GM23338 (cell line): ENCODE data around the gene RARG. TPM values are rescaled to one million over a fixed set of nuclear protein-coding genes. Genes with fewer than 3 reads are reported as not detected.

Experiments
- CREB1 ChIP-seq: fragments of 250-450 bp; sonication (Bioruptor Pico); IDR thresholded peaks from 2 replicates; pipeline ENCODE4 v1.5.0; 2020; ENCODE audit warnings: low read depth, mild to moderate bottlenecking, moderate library complexity
- JUNB ChIP-seq: IDR thresholded peaks from one replicate; pipeline ENCODE4 v1.6.1; 2016; ENCODE audit warnings: antibody characterized with exemption; ENCODE audit not compliant: unreplicated experiment
- NANOG ChIP-seq: IDR thresholded peaks from 2 replicates; pipeline ENCODE4 v1.6.1; 2016; ENCODE audit warnings: antibody characterized with exemption, borderline replicate concordance
- ZNF114 ChIP-seq: fragments of 250-450 bp; sonication (Bioruptor Pico); IDR thresholded peaks from 2 replicates; pipeline ENCODE4 v1.5.0; 2020; ENCODE audit warnings: mild to moderate bottlenecking, moderate library complexity
- polyA plus RNA-seq: library from polyadenylated mRNA; unstranded; fragments of >200 nt; fragmentation: Nextera tagmentation; extraction: Ambion mirVana; gene quantifications from 2 replicates; pipeline ENCODE4 v1.2.1, GENCODE V29; 2016
- total RNA-seq: library from RNA; depleted of rRNA; stranded (reverse); fragments of >200 nt; shearing (Covaris generic); gene quantifications from 2 replicates; pipeline ENCODE4 v1.2.3, GENCODE V29; 2014
- TF ChIP-seq, protein P1 (sequence below): fragments of 250-450 bp; sonication (Bioruptor Pico); IDR thresholded peaks from 2 replicates; pipeline ENCODE4 v1.5.0; 2020; ENCODE audit warnings: mild to moderate bottlenecking, moderate library complexity
- TF ChIP-seq, protein P2 (sequence below): IDR thresholded peaks from 2 replicates; pipeline ENCODE4 v1.6.1; 2016; ENCODE audit warnings: antibody characterized with exemption
- TF ChIP-seq, protein P3 (sequence below): IDR thresholded peaks from one replicate; pipeline ENCODE4 v1.6.1; 2018; ENCODE audit warnings: antibody characterized with exemption; ENCODE audit not compliant: unreplicated experiment

The RARG gene
- total and polyA plus RNA-seq, 2 experiments from 2014 or later, result 18.5 to 50.2 TPM

DNA sequence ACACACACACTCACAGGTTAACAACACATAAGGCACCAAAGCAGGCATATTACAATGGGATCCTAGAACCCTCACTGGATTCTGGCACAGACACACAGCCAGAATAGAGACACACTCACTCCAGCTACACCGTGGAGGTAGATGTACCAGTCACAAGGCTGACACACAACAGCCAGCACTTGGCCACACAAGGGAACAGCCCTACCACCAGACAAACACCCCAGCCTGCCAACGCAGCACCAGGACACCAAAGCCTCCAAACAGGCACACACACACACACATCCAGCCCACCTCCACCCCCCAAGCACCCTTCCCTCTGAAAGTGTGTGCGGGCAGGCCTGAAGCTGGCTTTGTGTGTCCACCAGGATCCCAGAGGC is 14.1 kb downstream of the RARG start (continued):
- TF ChIP-seq, protein P1, sequence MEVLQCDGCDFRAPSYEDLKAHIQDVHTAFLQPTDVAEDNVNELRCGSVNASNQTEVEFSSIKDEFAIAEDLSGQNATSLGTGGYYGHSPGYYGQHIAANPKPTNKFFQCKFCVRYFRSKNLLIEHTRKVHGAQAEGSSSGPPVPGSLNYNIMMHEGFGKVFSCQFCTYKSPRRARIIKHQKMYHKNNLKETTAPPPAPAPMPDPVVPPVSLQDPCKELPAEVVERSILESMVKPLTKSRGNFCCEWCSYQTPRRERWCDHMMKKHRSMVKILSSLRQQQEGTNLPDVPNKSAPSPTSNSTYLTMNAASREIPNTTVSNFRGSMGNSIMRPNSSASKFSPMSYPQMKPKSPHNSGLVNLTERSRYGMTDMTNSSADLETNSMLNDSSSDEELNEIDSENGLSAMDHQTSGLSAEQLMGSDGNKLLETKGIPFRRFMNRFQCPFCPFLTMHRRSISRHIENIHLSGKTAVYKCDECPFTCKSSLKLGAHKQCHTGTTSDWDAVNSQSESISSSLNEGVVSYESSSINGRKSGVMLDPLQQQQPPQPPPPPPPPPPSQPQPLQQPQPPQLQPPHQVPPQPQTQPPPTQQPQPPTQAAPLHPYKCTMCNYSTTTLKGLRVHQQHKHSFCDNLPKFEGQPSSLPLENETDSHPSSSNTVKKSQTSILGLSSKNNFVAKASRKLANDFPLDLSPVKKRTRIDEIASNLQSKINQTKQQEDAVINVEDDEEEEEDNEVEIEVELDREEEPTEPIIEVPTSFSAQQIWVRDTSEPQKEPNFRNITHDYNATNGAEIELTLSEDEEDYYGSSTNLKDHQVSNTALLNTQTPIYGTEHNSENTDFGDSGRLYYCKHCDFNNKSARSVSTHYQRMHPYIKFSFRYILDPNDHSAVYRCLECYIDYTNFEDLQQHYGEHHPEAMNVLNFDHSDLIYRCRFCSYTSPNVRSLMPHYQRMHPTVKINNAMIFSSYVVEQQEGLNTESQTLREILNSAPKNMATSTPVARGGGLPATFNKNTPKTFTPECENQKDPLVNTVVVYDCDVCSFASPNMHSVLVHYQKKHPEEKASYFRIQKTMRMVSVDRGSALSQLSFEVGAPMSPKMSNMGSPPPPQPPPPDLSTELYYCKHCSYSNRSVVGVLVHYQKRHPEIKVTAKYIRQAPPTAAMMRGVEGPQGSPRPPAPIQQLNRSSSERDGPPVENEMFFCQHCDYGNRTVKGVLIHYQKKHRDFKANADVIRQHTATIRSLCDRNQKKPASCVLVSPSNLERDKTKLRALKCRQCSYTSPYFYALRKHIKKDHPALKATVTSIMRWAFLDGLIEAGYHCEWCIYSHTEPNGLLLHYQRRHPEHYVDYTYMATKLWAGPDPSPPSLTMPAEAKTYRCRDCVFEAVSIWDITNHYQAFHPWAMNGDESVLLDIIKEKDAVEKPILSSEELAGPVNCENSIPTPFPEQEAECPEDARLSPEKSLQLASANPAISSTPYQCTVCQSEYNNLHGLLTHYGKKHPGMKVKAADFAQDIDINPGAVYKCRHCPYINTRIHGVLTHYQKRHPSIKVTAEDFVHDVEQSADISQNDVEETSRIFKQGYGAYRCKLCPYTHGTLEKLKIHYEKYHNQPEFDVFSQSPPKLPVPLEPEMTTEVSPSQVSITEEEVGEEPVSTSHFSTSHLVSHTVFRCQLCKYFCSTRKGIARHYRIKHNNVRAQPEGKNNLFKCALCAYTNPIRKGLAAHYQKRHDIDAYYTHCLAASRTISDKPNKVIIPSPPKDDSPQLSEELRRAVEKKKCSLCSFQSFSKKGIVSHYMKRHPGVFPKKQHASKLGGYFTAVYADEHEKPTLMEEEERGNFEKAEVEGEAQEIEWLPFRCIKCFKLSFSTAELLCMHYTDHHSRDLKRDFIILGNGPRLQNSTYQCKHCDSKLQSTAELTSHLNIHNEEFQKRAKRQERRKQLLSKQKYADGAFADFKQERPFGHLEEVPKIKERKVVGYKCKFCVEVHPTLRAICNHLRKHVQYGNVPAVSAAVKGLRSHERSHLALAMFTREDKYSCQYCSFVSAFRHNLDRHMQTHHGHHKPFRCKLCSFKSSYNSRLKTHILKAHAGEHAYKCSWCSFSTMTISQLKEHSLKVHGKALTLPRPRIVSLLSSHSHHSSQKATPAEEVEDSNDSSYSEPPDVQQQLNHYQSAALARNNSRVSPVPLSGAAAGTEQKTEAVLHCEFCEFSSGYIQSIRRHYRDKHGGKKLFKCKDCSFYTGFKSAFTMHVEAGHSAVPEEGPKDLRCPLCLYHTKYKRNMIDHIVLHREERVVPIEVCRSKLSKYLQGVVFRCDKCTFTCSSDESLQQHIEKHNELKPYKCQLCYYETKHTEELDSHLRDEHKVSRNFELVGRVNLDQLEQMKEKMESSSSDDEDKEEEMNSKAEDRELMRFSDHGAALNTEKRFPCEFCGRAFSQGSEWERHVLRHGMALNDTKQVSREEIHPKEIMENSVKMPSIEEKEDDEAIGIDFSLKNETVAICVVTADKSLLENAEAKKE (CRISPR knock-in tag), result no peak
- TF ChIP-seq CREB1 (CRISPR knock-in tag) (no peak), NANOG (no peak), JUNB (no peak), ZNF114 (CRISPR knock-in tag) (no peak)
- TF ChIP-seq, protein P2, sequence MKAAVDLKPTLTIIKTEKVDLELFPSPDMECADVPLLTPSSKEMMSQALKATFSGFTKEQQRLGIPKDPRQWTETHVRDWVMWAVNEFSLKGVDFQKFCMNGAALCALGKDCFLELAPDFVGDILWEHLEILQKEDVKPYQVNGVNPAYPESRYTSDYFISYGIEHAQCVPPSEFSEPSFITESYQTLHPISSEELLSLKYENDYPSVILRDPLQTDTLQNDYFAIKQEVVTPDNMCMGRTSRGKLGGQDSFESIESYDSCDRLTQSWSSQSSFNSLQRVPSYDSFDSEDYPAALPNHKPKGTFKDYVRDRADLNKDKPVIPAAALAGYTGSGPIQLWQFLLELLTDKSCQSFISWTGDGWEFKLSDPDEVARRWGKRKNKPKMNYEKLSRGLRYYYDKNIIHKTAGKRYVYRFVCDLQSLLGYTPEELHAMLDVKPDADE, result no peak
- TF ChIP-seq, protein P3, sequence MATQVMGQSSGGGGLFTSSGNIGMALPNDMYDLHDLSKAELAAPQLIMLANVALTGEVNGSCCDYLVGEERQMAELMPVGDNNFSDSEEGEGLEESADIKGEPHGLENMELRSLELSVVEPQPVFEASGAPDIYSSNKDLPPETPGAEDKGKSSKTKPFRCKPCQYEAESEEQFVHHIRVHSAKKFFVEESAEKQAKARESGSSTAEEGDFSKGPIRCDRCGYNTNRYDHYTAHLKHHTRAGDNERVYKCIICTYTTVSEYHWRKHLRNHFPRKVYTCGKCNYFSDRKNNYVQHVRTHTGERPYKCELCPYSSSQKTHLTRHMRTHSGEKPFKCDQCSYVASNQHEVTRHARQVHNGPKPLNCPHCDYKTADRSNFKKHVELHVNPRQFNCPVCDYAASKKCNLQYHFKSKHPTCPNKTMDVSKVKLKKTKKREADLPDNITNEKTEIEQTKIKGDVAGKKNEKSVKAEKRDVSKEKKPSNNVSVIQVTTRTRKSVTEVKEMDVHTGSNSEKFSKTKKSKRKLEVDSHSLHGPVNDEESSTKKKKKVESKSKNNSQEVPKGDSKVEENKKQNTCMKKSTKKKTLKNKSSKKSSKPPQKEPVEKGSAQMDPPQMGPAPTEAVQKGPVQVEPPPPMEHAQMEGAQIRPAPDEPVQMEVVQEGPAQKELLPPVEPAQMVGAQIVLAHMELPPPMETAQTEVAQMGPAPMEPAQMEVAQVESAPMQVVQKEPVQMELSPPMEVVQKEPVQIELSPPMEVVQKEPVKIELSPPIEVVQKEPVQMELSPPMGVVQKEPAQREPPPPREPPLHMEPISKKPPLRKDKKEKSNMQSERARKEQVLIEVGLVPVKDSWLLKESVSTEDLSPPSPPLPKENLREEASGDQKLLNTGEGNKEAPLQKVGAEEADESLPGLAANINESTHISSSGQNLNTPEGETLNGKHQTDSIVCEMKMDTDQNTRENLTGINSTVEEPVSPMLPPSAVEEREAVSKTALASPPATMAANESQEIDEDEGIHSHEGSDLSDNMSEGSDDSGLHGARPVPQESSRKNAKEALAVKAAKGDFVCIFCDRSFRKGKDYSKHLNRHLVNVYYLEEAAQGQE, result no peak
